ENCODE data around the gene HOXC6.

HOXC6 gene

GRCh38 chr12:53989227-53990113, 38.8 kb upstream of the HOXC6 start:
- DNase-seq (ENCODE audit: low read depth in 1 of 2, low spot score in 1 of 2) = no peak

DNA sequence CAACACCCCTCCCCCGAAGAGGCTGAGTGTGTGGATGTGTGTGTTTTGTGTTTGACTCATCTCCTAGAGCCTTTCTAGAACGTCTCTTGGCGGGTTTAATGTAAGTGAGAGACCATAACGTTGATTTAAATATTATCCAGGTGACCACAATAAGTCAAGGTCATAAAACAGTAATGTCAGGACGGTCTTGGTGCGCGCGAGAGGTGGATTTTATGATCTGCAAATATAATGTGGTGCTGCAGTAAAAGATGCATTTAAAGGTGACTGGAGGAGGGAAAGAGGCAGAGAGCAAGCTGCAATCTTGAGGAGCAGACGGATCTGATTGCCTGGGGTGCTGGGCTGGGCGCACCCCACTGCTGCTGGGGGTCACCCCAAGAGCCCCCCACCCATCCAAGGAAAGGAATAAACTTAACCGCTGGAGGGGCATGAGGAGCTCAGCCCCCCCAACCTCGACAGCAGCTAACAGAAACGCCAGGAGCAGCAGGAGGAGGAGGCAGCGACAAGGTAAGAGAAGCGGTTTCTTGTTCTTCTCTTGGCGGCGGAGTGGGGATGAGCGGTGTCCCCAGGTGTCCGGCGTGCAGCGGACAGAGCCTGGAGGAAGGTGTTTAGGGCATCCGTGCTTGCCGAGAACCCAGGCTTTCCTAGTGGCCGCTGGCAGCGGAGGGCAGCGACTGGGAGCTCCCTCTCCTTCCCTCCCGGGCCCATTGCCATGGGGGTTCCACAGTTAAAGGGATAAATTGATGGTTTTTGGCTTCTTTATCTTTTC, 37.7 kb upstream of the HOXC6 start:
- no peak for DNase-seq (ENCODE audit: low read depth in 1 of 2, low spot score in 1 of 2)

DNA sequence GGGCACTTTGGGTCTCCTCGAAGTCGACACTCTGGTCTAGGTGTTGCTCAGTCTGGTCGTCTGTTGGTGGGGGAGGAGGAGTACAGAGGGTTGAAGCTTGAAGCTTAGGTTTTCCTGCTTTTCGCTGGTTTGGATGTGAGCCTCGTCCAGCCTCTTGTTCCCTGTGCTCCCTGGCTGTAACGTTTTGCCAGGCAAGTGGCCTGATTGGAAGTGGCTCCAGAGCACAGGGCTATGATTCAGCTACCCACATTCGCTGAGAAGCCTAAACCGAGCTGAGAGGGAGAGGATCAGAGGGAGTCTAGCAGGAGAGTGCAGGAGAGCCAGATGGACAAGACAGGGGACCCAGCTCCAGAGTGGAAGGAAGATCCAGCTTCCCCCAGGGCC, 37.2 kb upstream of the HOXC6 start:
- no peak for DNase-seq (ENCODE audit: low read depth in 1 of 2, low spot score in 1 of 2)

DNA sequence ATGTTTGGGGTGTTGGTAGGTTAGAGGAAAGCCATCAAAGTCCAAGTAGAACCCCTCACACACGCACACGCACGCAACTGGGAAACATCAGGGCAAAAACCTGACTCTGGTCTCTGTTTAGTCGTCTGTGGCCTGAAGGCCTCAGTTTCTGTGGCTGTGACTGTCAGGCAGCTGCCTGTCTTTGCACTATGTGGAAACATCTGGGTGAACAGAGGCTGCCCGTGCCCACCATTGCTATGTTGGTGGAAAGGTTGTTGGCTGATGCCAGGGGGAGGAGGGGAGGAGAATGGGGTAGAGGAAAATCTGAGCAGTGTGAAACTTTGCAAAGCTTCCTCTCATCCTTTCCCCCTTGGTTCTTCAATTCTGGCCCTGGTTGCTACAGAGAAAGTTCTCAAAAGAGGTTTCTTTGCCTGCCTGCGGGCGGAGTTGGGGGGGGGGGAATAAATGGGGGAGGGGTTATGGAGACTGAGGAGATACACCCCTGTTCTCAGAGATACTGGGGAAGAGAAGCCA, 35.8 kb upstream of the HOXC6 start:
- DNase-seq (ENCODE audit: low read depth in 1 of 2, low spot score in 1 of 2) = no peak

DNA sequence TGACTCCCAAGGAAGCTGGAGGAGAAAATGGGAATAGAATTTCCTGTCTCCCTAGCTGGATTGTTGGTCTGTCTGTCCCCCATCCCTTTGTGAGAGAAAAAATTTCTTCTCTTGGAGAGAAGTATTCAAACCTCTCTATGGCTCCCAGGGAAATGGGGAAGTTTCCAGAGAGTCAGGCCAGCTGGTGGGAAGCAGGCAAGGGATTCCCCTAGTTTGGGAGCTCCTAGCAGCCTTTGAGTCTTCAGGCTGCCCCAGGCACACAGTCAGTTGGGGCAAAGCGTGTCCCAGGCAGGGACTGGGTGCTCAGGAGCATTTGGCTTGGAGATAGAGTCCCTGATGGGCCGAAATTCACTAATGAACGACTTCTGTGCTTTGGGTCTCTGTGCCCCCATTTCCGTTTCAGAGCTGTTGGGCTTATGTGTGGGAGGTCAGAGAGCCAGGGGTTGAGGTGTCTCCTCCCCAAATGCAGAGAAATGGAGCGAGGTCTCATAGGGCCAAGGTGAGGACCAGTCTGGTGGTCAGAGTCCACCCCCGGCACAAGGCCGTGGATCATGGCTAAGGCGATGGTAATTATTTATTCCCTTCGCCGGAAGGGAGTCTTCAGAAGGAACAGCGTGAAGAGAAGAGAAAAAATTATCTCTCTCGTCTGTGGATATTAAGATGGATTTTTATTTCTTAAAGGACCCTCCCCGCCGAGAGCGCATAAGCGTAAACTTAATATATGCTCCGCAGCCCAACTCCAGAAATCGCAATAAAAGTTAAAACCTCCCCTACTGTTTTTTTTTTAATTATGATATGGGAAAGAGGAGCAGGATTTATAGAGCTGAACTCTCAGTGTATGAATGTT, 34.9 kb upstream of the HOXC6 start:
- DNase-seq (ENCODE audit: low read depth in 1 of 2, low spot score in 1 of 2) = no peak

DNA sequence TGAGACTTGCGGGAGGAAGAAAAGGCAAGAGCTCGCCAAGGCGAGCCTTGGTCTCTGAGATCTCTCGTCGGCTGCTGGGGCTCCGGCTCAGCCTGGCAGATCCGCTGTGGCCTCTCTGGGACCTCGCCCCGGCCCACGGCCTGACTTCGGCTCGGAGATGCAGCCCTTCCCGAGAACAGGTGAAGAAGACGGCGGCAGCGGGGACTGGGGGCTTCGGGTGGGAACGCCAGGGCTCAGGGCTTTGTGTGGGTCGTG, 34.3 kb upstream of the HOXC6 start:
- no peak for DNase-seq (ENCODE audit: low read depth in 1 of 2, low spot score in 1 of 2)

- no peak for DNase-seq (ENCODE audit: low read depth in 1 of 2, low spot score in 1 of 2)
These were observed 33.8 kb upstream of the HOXC6 start for GRCh38 chr12:53994264-53995001.

DNA sequence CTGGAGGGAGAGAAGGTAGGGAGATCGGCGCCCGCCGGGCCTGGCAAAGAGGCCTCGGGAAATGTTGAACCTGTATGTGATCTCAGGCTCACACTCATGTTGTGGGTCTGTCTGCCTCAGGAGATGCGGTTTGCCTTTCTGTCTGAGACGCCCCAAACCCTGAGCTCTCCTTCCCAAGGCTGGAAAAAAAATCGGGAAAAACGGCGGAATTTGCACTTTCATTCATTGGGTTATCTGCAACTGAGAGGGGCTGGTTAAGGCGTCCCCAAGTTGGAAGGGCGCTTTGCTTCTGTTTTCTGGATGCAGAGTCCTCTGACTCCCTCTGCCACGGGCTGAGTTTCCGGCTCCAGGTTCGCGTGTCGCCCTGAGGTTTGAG, 33.2 kb upstream of the HOXC6 start:
- DNase-seq (ENCODE audit: low read depth in 1 of 2, low spot score in 1 of 2) = no peak

GRCh38 chr12:53995378-53996239, 32.6 kb upstream of the HOXC6 start:
- DNase-seq (ENCODE audit: low read depth in 1 of 2, low spot score in 1 of 2) = no peak

DNA sequence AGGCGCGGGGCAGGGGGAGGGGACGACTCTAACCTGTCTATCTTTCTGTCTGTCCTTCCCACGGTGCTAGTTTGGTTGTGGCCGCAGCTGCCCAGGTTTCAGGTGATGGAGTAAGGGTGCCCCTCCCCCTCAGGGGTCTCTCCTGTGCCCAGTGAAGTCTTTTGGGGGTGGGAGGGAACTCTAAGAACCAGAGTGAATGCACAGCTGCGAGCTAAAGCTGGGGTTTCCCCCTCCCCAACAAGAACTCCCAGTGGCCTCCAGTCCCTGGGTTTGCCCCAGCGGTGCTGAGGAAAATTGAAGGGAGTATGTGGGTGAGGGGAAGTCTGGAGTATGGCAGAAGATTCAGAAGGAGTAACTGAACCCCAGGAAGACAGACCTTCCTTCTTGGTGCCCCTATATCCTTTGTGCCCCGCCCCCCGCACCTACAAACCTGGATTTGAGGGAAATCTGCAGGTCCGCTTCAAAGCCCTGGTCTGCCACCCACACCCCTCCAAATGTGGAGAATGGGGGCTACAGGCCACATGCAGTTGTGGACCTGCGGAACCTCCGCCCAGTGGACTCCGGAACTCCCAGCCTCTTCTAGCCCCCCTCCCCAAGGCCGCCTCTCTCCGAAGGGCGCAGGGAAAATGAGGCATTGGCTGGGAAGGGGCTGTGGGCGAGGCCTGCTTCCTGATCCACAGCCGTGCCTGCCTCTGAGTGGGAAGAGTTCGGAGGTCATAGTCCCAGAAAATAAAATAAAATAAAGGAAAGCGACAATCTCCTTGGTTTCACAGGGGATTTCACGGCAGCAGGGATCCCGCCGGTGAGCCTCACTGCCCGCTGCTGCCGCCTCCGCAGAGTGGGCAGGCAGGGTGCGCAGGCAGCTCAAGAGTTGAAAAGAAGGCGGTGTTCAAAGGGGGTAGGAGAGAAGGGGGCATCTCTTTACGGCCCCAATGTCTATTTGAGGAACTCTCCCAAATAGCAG, 31.7 kb upstream of the HOXC6 start:
- DNase-seq (ENCODE audit: low read depth in 1 of 2, low spot score in 1 of 2) = no peak

GRCh38 chr12:53997204-53998109, 30.8 kb upstream of the HOXC6 start:
- DNase-seq (ENCODE audit: low read depth in 1 of 2, low spot score in 1 of 2) = no peak

- no peak for DNase-seq (ENCODE audit: low read depth in 1 of 2, low spot score in 1 of 2)
These were observed 29.9 kb upstream of the HOXC6 start for GRCh38 chr12:53998110-53998899.

DNA sequence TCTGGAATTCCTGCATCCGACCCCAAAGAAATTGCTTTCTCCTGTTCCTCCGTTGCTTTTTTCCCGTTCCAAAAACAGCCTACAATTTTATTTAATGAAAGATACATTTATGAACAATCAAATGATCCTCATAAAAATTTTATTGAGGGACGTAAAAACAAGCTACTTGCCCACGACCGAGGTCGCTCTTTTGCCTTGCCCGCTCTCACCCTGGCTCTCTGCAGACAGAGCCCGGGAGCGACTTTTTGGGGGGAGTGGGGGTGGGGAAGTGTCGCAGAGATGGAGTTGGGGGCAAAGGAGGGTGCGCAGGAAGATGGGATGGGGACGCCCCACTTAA, 29.4 kb upstream of the HOXC6 start:
- DNase-seq (ENCODE audit: low read depth in 1 of 2, low spot score in 1 of 2) = no peak

- no peak for DNase-seq (ENCODE audit: low read depth in 1 of 2, low spot score in 1 of 2)
These were observed 28.6 kb upstream of the HOXC6 start for GRCh38 chr12:53999559-54000115.

DNA sequence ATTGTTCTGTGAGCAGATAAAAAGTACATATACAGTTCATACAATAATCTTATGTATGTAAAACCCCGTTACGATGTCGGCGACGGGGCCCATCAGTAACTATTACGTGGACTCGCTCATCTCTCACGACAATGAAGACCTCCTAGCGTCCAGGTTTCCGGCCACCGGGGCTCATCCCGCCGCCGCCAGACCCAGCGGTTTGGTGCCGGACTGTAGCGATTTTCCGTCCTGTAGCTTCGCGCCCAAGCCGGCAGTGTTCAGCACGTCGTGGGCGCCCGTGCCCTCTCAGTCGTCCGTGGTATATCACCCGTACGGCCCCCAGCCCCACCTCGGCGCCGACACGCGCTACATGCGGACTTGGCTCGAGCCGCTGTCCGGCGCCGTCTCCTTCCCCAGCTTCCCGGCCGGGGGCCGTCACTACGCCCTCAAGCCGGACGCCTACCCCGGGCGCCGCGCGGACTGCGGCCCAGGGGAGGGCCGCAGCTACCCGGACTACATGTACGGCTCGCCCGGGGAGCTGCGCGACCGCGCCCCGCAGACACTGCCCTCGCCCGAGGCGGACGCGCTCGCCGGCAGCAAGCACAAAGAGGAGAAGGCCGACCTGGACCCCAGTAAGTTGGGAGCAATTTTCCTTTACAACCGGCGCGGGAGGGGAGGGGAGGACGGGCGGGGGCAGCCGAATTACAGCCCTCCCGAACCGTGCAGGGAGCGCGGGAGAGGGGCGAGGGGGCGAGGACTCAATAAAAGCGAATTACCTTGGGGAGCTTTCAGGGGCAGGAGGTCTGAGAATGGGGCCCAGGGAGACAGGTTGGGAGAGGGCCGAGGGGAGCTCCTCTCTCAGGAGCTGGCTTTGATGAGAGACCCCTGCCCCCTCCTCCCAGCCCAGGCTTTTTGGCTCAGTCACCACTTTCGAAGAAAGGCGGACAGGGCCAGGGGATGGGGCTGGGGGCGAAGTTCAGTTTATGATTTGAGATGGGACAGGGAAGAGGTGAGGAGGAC, 27.8 kb upstream of the HOXC6 start, which contains the start of gene HOXC9:
Gene HOXC9 (plus strand): TSS at position 46 of the 999 bp plus-strand sequence. CDS start 28 bp downstream, at position 74.
- DNase-seq (ENCODE audit: low read depth in 1 of 2, low spot score in 1 of 2) = no peak
